HepG2 (cell line): ENCODE data around the gene MAP2K7. TPM values are rescaled to one million over a fixed set of nuclear protein-coding genes. Genes with fewer than 3 reads are reported as not detected.

ENCODE experiments used
- DNMT3B ChIP-seq: conservative IDR thresholded peaks from 2 replicates; pipeline ENCODE4 v1.6.1; 2016; ENCODE audit warnings: missing biosample characterization, control low read depth
- ETS1 ChIP-seq: sonication (generic); formaldehyde crosslinking; IDR thresholded peaks from 2 replicates; pipeline ENCODE4 v1.4.0; 2020; ENCODE audit warnings: missing genetic modification reagents
- KMT2A ChIP-seq: sonication (generic); formaldehyde crosslinking; IDR thresholded peaks from 2 replicates; pipeline ENCODE4 v1.4.0; 2020; ENCODE audit warnings: missing genetic modification reagents
- MAF1 ChIP-seq: sonication (generic); formaldehyde crosslinking; IDR thresholded peaks from 2 replicates; pipeline ENCODE4 v1.5.0; 2020; ENCODE audit warnings: missing genetic modification reagents, borderline replicate concordance
- MAX ChIP-seq: IDR thresholded peaks from 2 replicates; pipeline ENCODE4 v1.6.1; 2012; ENCODE audit warnings: inconsistent platforms
- MED13 ChIP-seq: sonication (generic); formaldehyde crosslinking; IDR thresholded peaks from 2 replicates; pipeline ENCODE4 v1.5.0; 2020; ENCODE audit warnings: missing genetic modification reagents
- MED8 ChIP-seq: sonication (generic); formaldehyde crosslinking; IDR thresholded peaks from 2 replicates; pipeline ENCODE4 v1.8.1; 2023; ENCODE audit warnings: mild to moderate bottlenecking, missing genetic modification reagents; ENCODE audit not compliant: insufficient replicate concordance
- MTA1 ChIP-seq: sonication (generic); formaldehyde crosslinking; IDR thresholded peaks from 2 replicates; pipeline ENCODE4 v1.4.0; 2020; ENCODE audit warnings: missing genetic modification reagents, mild to moderate bottlenecking, borderline replicate concordance
- NPAS2 ChIP-seq: sonication (generic); formaldehyde crosslinking; IDR thresholded peaks from 2 replicates; pipeline ENCODE4 v1.8.0; 2022; ENCODE audit warnings: mild to moderate bottlenecking, missing genetic modification reagents, borderline replicate concordance
- RAD51 ChIP-seq: fragments of 450-650 bp; IDR thresholded peaks from 2 replicates; pipeline ENCODE4 v1.6.1; 2016; ENCODE audit warnings: borderline replicate concordance
- RFX1 ChIP-seq: fragments of 450-650 bp; IDR thresholded peaks from 2 replicates; pipeline ENCODE4 v1.6.1; 2017
- SAFB2 ChIP-seq: sonication (generic); formaldehyde crosslinking; IDR thresholded peaks from 2 replicates; pipeline ENCODE4 v1.5.1; 2020; ENCODE audit warnings: missing genetic modification reagents, low read depth, mild to moderate bottlenecking, borderline replicate concordance
- THAP8 ChIP-seq: sonication (generic); formaldehyde crosslinking; IDR thresholded peaks from 2 replicates; pipeline ENCODE4 v1.5.1; 2020; ENCODE audit warnings: missing genetic modification reagents, mild to moderate bottlenecking, borderline replicate concordance
- ZHX1 ChIP-seq: sonication (generic); formaldehyde crosslinking; IDR thresholded peaks from 2 replicates; pipeline ENCODE4 v1.8.1; 2022; ENCODE audit warnings: low read depth, mild to moderate bottlenecking, missing genetic modification reagents
- ZMAT3 ChIP-seq: sonication (generic); formaldehyde crosslinking; conservative IDR thresholded peaks from 2 replicates; pipeline ENCODE4 v1.7.0; 2021; ENCODE audit warnings: missing genetic modification reagents
- ZNF20 ChIP-seq: sonication (generic); formaldehyde crosslinking; IDR thresholded peaks from 2 replicates; pipeline ENCODE4 v1.4.0; 2020; ENCODE audit warnings: mild to moderate bottlenecking, moderate library complexity, missing genetic modification reagents
- ZNF275 ChIP-seq: sonication (generic); formaldehyde crosslinking; IDR thresholded peaks from 2 replicates; pipeline ENCODE4 v1.8.0; 2022; ENCODE audit warnings: missing genetic modification reagents, mild to moderate bottlenecking, inconsistent platforms, borderline replicate concordance
- ZNF317 ChIP-seq: sonication (generic); formaldehyde crosslinking; IDR thresholded peaks from 2 replicates; pipeline ENCODE4 v1.5.0; 2020; ENCODE audit warnings: mild to moderate bottlenecking, missing genetic modification reagents
- ZNF34 ChIP-seq: sonication (generic); formaldehyde crosslinking; IDR thresholded peaks from 2 replicates; pipeline ENCODE4 v1.4.0; 2020; ENCODE audit warnings: mild to moderate bottlenecking, missing genetic modification reagents, borderline replicate concordance
- ZNF432 ChIP-seq: sonication (generic); formaldehyde crosslinking; IDR thresholded peaks from 2 replicates; pipeline ENCODE4 v1.5.0; 2020; ENCODE audit warnings: missing genetic modification reagents, mild to moderate bottlenecking, borderline replicate concordance
- ZNF615 ChIP-seq: sonication (generic); formaldehyde crosslinking; IDR thresholded peaks from 2 replicates; pipeline ENCODE4 v1.5.0; 2020; ENCODE audit warnings: mild to moderate bottlenecking, missing genetic modification reagents, borderline replicate concordance
- ZNF619 ChIP-seq: sonication (generic); formaldehyde crosslinking; IDR thresholded peaks from 2 replicates; pipeline ENCODE4 v1.4.0; 2020; ENCODE audit warnings: mild to moderate bottlenecking, missing genetic modification reagents
- ZNF660 ChIP-seq: sonication (generic); formaldehyde crosslinking; IDR thresholded peaks from 2 replicates; pipeline ENCODE4 v1.5.1; 2020; ENCODE audit warnings: mild to moderate bottlenecking, low read depth, missing genetic modification reagents, borderline replicate concordance
- ZNF768 ChIP-seq: sonication (generic); formaldehyde crosslinking; IDR thresholded peaks from 2 replicates; pipeline ENCODE4 v1.4.0; 2020; ENCODE audit warnings: missing genetic modification reagents
- ZNF780A ChIP-seq: sonication (generic); formaldehyde crosslinking; IDR thresholded peaks from 2 replicates; pipeline ENCODE4 v1.8.0; 2022; ENCODE audit warnings: mild to moderate bottlenecking, missing genetic modification reagents, moderate library complexity
- ZNF782 ChIP-seq: sonication (generic); formaldehyde crosslinking; IDR thresholded peaks from 2 replicates; pipeline ENCODE4 v1.4.0; 2020; ENCODE audit warnings: missing genetic modification reagents, mild to moderate bottlenecking, borderline replicate concordance
- ZNF850 ChIP-seq: sonication (generic); formaldehyde crosslinking; conservative IDR thresholded peaks from 2 replicates; pipeline ENCODE4 v1.9.0; 2021; ENCODE audit warnings: mild to moderate bottlenecking, missing genetic modification reagents
- polyA plus RNA-seq, 8 experiments: library from polyadenylated mRNA; depleted of rRNA in 3 of 8; stranded (reverse) in 7 of 8; unstranded in 1 of 8; fragments of >200 nt; fragmentation: Illumina TruSeq in 4 of 8; extraction: Trizol in 4 of 8; gene quantifications; 2 replicates each; pipeline versions ENCODE4 v1.2.1 to v1.2.3, GENCODE V29; 2011 to 2016; ENCODE audit warnings: low read depth in 4 of 8, missing spikeins in 1 of 8, mixed read lengths in 1 of 8; ENCODE audit not compliant: insufficient read depth in 1 of 8
- total RNA-seq, 5 experiments: library from RNA; depleted of rRNA; stranded (reverse); fragments of >200 nt; fragmentation: Illumina TruSeq; extraction: Trizol; gene quantifications; 2 replicates each; pipeline ENCODE4 v1.2.3, GENCODE V29; 2016; ENCODE audit warnings: low read depth in 1 of 5

The MAP2K7 gene
- total and polyA plus RNA-seq, 2 of the 13 experiments (the other 11 are each of a cell fraction or from before 2014, with no cell fraction given) = 9.0 to 10.8 TPM

- TF ChIP-seq SAFB2 (CRISPR knock-in tag) = no peak
- no peak for TF ChIP-seq ZNF615
- TF ChIP-seq ZMAT3 = no peak
- TF ChIP-seq DNMT3B (CRISPR knock-in tag) = no peak
- no peak for TF ChIP-seq ZNF850 (CRISPR knock-in tag)
- TF ChIP-seq ZNF768 (CRISPR knock-in tag) = no peak
- TF ChIP-seq MED8 = no peak
- TF ChIP-seq ZNF432 = no peak
- TF ChIP-seq ZNF20 (CRISPR knock-in tag) = no peak
- no peak; the same call in 1 of the 2 replicates for TF ChIP-seq MED13 (CRISPR knock-in tag)
- TF ChIP-seq MAF1 (CRISPR knock-in tag) = no peak; the same call in 1 of the 2 replicates
- TF ChIP-seq MAX = no peak
- TF ChIP-seq ZNF780A = no peak
- TF ChIP-seq ETS1 = no peak
- TF ChIP-seq NPAS2 (CRISPR knock-in tag) = no peak
- no peak for TF ChIP-seq ZNF34 (CRISPR knock-in tag)
- TF ChIP-seq ZNF660 (CRISPR knock-in tag) = no peak
- TF ChIP-seq MTA1 = no peak
- TF ChIP-seq KMT2A = no peak
- TF ChIP-seq ZHX1 (CRISPR knock-in tag) = no peak
- no peak for TF ChIP-seq ZNF619 (CRISPR knock-in tag)
- TF ChIP-seq ZNF782 (CRISPR knock-in tag) = no peak
- TF ChIP-seq ZNF317 (CRISPR knock-in tag) = no peak
- TF ChIP-seq THAP8 (CRISPR knock-in tag) = no peak
- TF ChIP-seq RAD51 = no peak
- no peak for TF ChIP-seq ZNF275
- TF ChIP-seq RFX1 = no peak
These were observed 6.4 kb upstream of the MAP2K7 start (continued) for GRCh38 chr19:7897292-7897691.
